Spleen (tissue), 11 donors: Measurements from ENCODE around the gene FCHO1. TPM values are rescaled to one million over a fixed set of nuclear protein-coding genes. Genes with fewer than 3 reads are reported as not detected.
A peak's percentile ranks its signal among the peaks of the same experiment; 100 is the strongest.

ENCODE experiments used
- DNase-seq: peaks from one replicate; pipeline ENCODE4 v3.0.0-alpha.2; 2020
- H3K27ac ChIP-seq, 8 donors: fragments of 200-600 bp; sonication (generic) in 7 of 8; 1 replicate in 4 of 8; 2 replicates in 4 of 8; pipeline versions ENCODE4 v1.5.0 to v1.8.0; 2016 to 2021; ENCODE audit warnings: inconsistent platforms in 4 of 8, mild to moderate bottlenecking in 4 of 8, moderate library complexity in 1 of 8
- H3K27me3 ChIP-seq, 7 donors: fragments of 200-600 bp; sonication (generic) in 6 of 7; replicated peaks in 1 of 7; 1 replicate in 4 of 7; 2 replicates in 3 of 7; pipeline versions ENCODE4 v1.5.0 to v1.8.0; 2016 to 2021; ENCODE audit warnings: inconsistent platforms in 3 of 7, mild to moderate bottlenecking in 1 of 7
- H3K36me3 ChIP-seq, 6 donors: fragments of 200-600 bp; sonication (generic) in 5 of 6; 1 replicate in 4 of 6; 2 replicates in 2 of 6; pipeline versions ENCODE4 v1.5.0 to v1.8.0; 2016 to 2021; ENCODE audit warnings: inconsistent platforms in 2 of 6
- H3K4me1 ChIP-seq, 6 donors: fragments of 200-600 bp; sonication (generic) in 5 of 6; 1 replicate in 3 of 6; 2 replicates in 3 of 6; pipeline versions ENCODE4 v1.5.0 to v1.8.0; 2016 to 2021; ENCODE audit warnings: inconsistent platforms in 3 of 6
- H3K4me3 ChIP-seq, 8 donors: fragments of 200-600 bp; sonication (generic) in 7 of 8; 1 replicate in 4 of 8; 2 replicates in 4 of 8; pipeline versions ENCODE4 v1.5.0 to v1.8.0; 2016 to 2021; ENCODE audit warnings: inconsistent platforms in 4 of 8, mild to moderate bottlenecking in 4 of 8, moderate library complexity in 2 of 8
- H3K9me3 ChIP-seq, 8 donors: fragments of 200-600 bp; sonication (generic) in 7 of 8; 1 replicate in 4 of 8; 2 replicates in 4 of 8; pipeline versions ENCODE4 v1.5.0 to v1.8.0; 2016 to 2021; ENCODE audit warnings: inconsistent platforms in 4 of 8
- CTCF ChIP-seq, 11 experiments: fragments of 200-600 bp in 7 of 11; fragments of 450-650 bp in 4 of 11; sonication (generic) in 4 of 11; IDR thresholded peaks in 8 of 11; conservative IDR thresholded peaks in 3 of 11; 1 replicate in 7 of 11; 2 replicates in 4 of 11; pipeline versions ENCODE4 v1.4.0 to v1.8.0; 2016 to 2021; ENCODE audit warnings: antibody characterized with exemption in 11 of 11, inconsistent platforms in 4 of 11, mild to moderate bottlenecking in 1 of 11
- POLR2A ChIP-seq, 3 donors: fragments of 450-650 bp; IDR thresholded peaks; one replicate each; pipeline ENCODE4 v1.5.1; 2017; ENCODE audit warnings: antibody characterized with exemption in 3 of 3, mild to moderate bottlenecking in 1 of 3
- POLR2AphosphoS5 ChIP-seq, 3 donors: sonication (generic); formaldehyde crosslinking; IDR thresholded peaks; one replicate each; pipeline ENCODE4 v1.5.1; 2017; ENCODE audit warnings: antibody characterized with exemption in 3 of 3
- WGBS, 5 donors: extraction: QIAGEN DNeasy Blood & Tissue Kit in 3 of 5; methylation state at CpG; one replicate each; pipeline versions ENCODE4 v1.1.5 to v1.1.7; 2013 to 2018; 5-methylcytosine and 5-hydroxymethylcytosine counted together
- intact Hi-C: fragments of 100-400 bp; cut with DNase I; formaldehyde crosslinking; loops from one replicate; pipeline ENCODE4 v1.15.0; 2023; ENCODE audit warnings: low total_unique reads
- polyA plus RNA-seq, 3 donors: library from polyadenylated mRNA; stranded (reverse); fragments of 200-250 nt; gene quantifications; one replicate each; pipeline ENCODE4 v1.2.1, GENCODE V29; 2013
- total RNA-seq, 7 donors: library from RNA; depleted of rRNA in 3 of 7; stranded (reverse); fragments of >200 nt in 3 of 7; fragmentation: NEBNext Ultra II Directional in 4 of 7; extraction: Animal tissue kit (Norgen Biotek cat#: 25700) in 4 of 7; gene quantifications; one replicate each; pipeline versions ENCODE4 v1.1.0 to v1.2.1, GENCODE V29; 2016 to 2021
- donor health status: healthy with polysubstance abuse.
- donor health status: DM: no; HTN: no; CAD: no; lungs with moderate emphysema.
- donor health status: DM: no; HTN: no; CAD: no.
- donor health status: Bipolar disorder and iron deficiency.
- donor health status: healthy.
- donor health status: DM: no; HTN: no; CAD: no.
- donor health status: DM: yes; HTN: yes; CAD: no.

FCHO1 gene
- total and polyA plus RNA-seq, 10 donors = 11.3 to 48.3 (median 25.2) TPM

GRCh38 chr19:17834350-17835181 is 83.3 kb downstream of the FCHO1 start:
- no peak overlapping the region for H3K4me3 ChIP-seq
- no peak for DNase-seq
- H3K36me3 ChIP-seq = peaks cover 7 to 100% (median 99%) of the 10 kb centered on the region in 6 donors
- peak in 1 of 3 donors; percentile 56 for TF ChIP-seq POLR2AphosphoS5 (IDR thresholded peaks at IDR 0.05)
- no peak for TF ChIP-seq CTCF (IDR thresholded peaks at IDR 0.05 in 8 of 11, conservative IDR thresholded peaks at IDR 0.05 in 3 of 11)
- peak overlapping the region in 1 of 8 donors; percentile 35 for H3K27ac ChIP-seq
- H3K27me3 ChIP-seq = no peaks in the 10 kb centered on the region
- intact Hi-C loops = no loop called here
- H3K9me3 ChIP-seq = no peaks in the 10 kb centered on the region
- peaks cover 0 to 27% (median 0%) of the 10 kb centered on the region in 6 donors for H3K4me1 ChIP-seq
- 90 to 94% (median 91%) methylated on average over 22 to 27 of the region's 27 CpGs for WGBS, 5 donors

- no peak for DNase-seq
- intact Hi-C loops = no loop called here
- Histone ChIP-seq H3K4me1 (peaks cover 0 to 18% (median 0%) of the 10 kb centered on the region in 6 donors), H3K27me3 (no peaks in the 10 kb centered on the region), H3K4me3 (no peak overlapping the region), H3K27ac (peak overlapping the region in 1 of 8 donors; percentile 35), H3K36me3 (peaks cover 4 to 100% (median 99%) of the 10 kb centered on the region in 6 donors), H3K9me3 (no peaks in the 10 kb centered on the region)
- 82 to 91% (median 89%) methylated on average over 8 of the region's 8 CpGs for whole genome bisulfite sequencing, 5 donors
- TF ChIP-seq CTCF (IDR thresholded peaks at IDR 0.05 in 8 of 11, conservative IDR thresholded peaks at IDR 0.05 in 3 of 11) (no peak), POLR2A (IDR thresholded peaks at IDR 0.05) (no peak), POLR2AphosphoS5 (IDR thresholded peaks at IDR 0.05) (no peak)
Measured at GRCh38 chr19:17835182-17836006, 84.1 kb downstream of the FCHO1 start.

GRCh38 chr19:17836530-17836929 is 85.3 kb downstream of the FCHO1 start:
- Histone ChIP-seq H3K4me3 (no peak overlapping the region), H3K9me3 (no peaks in the 10 kb centered on the region), H3K4me1 (peaks cover 0 to 18% (median 0%) of the 10 kb centered on the region in 6 donors), H3K36me3 (peaks cover 8 to 100% (median 100%) of the 10 kb centered on the region in 6 donors), H3K27ac (no peak overlapping the region), H3K27me3 (no peaks in the 10 kb centered on the region)
- intact Hi-C loops = no loop called here
- DNase-seq = no peak
- no peak for TF ChIP-seq POLR2AphosphoS5 (IDR thresholded peaks at IDR 0.05)
- no peak for TF ChIP-seq CTCF (IDR thresholded peaks at IDR 0.05 in 8 of 11, conservative IDR thresholded peaks at IDR 0.05 in 3 of 11)
- no peak for TF ChIP-seq POLR2A (IDR thresholded peaks at IDR 0.05)
- 87 to 98% (median 94%) methylated on average over 4 of the region's 4 CpGs for WGBS, 5 donors

GRCh38 chr19:17837972-17838371 is 86.7 kb downstream of the FCHO1 start:
- no peak for DNase-seq
- Histone ChIP-seq H3K27me3 (no peaks in the 10 kb centered on the region), H3K4me1 (peaks cover 0 to 33% (median 5%) of the 10 kb centered on the region in 6 donors), H3K4me3 (no peak overlapping the region), H3K36me3 (peaks cover 8 to 100% (median 99%) of the 10 kb centered on the region in 6 donors), H3K27ac (no peak overlapping the region), H3K9me3 (no peaks in the 10 kb centered on the region)
- 92 to 98% (median 97%) methylated on average over 7 of the region's 7 CpGs for WGBS, 5 donors
- no peak for TF ChIP-seq POLR2AphosphoS5 (IDR thresholded peaks at IDR 0.05)
- no peak for TF ChIP-seq CTCF (IDR thresholded peaks at IDR 0.05 in 8 of 11, conservative IDR thresholded peaks at IDR 0.05 in 3 of 11)
- TF ChIP-seq POLR2A (IDR thresholded peaks at IDR 0.05) = no peak
- intact Hi-C loops = no loop called here
